Middle frontal gyrus (tissue), 1 donor: ENCODE measurements around the gene ANO10.
"Not testable (repeated sequence)": the region's sequence is repeated elsewhere in the genome, so short reads cannot be mapped to it uniquely, and the experiment has no call there.

Source experiments
- DNase-seq: peaks from one replicate; pipeline ENCODE4 v3.0.0-alpha.2; 2015; ENCODE audit warnings: low spot score; ENCODE audit errors: extremely low spot score

The ANO10 gene

GRCh38 chr3:43621656-43622432 lies at the start of gene ANO10:
Gene ANO10, minus strand, starts transcription at chr3:43622011. Its CDS starts 16,159 bp downstream, at chr3:43605852.
- peak; percentile 94 for DNase-seq

- DNase-seq: no peak
Observed at GRCh38 chr3:43670635-43671522, 49.1 kb upstream of the ANO10 start.

GRCh38 chr3:43665011-43665410 lies 43.2 kb upstream of the ANO10 start:
- DNase-seq: not testable (repeated sequence)

- not testable (repeated sequence) for DNase-seq
Observed at GRCh38 chr3:43661376-43661775, 39.6 kb upstream of the ANO10 start.

GRCh38 chr3:43659250-43659880 lies 37.6 kb upstream of the ANO10 start:
- no peak for DNase-seq

- not testable (repeated sequence) for DNase-seq
Observed at GRCh38 chr3:43656390-43656789, 34.6 kb upstream of the ANO10 start.

- DNase-seq: no peak
Observed at GRCh38 chr3:43650345-43650744, 28.5 kb upstream of the ANO10 start.

GRCh38 chr3:43649365-43649968 lies 27.7 kb upstream of the ANO10 start:
- DNase-seq: no peak

- no peak for DNase-seq
Observed at GRCh38 chr3:43648957-43649356, 27.1 kb upstream of the ANO10 start.

- DNase-seq: no peak
Observed at GRCh38 chr3:43647331-43648166, 25.7 kb upstream of the ANO10 start.

GRCh38 chr3:43644443-43644842 lies 22.6 kb upstream of the ANO10 start:
- no peak for DNase-seq

GRCh38 chr3:43641306-43642114 lies 19.7 kb upstream of the ANO10 start:
- no peak for DNase-seq

GRCh38 chr3:43640681-43641080 lies 18.9 kb upstream of the ANO10 start:
- DNase-seq: no peak

- DNase-seq: no peak
Observed at GRCh38 chr3:43638594-43639447, 17.0 kb upstream of the ANO10 start.

GRCh38 chr3:43637702-43638101 lies 15.9 kb upstream of the ANO10 start:
- no peak for DNase-seq

- no peak for DNase-seq
Observed at GRCh38 chr3:43632986-43633385, 11.2 kb upstream of the ANO10 start.

- DNase-seq: no peak
Observed at GRCh38 chr3:43632269-43632733, 10.5 kb upstream of the ANO10 start.

- no peak for DNase-seq
Observed at GRCh38 chr3:43629741-43630140, 7.9 kb upstream of the ANO10 start.

- DNase-seq: no peak
Observed at GRCh38 chr3:43629257-43629656, 7.4 kb upstream of the ANO10 start.
